ENCODE data around the gene FYCO1. TPM values are rescaled to one million over a fixed set of nuclear protein-coding genes. Genes with fewer than 3 reads are reported as not detected.

FYCO1 gene
- total and polyA plus RNA-seq, 9 of the 15 experiments (the other 6 are each of a cell fraction or from before 2014, with no cell fraction given) = 2.1 to 13.8 (median 7.4) TPM

DNA sequence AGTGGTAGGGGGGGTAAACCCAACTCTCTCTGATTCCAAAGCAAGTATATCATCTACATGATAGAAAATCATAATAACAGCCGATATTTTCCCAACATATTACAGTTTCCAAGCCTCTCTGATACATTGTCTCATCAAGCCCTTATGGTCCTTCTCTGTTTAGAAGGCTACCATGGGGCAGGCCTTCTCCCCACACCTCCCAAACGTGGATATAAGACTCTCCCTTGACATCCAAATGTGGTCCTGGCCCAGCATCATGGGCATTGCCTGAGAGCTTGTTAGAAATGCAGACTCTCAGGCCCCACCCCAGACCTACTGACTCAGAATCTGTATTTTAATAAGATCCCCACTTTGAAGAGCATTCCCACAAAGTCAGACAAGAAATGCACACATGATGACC, 127.0 kb downstream of the FYCO1 start (continued):
- TF ChIP-seq, protein P1, sequence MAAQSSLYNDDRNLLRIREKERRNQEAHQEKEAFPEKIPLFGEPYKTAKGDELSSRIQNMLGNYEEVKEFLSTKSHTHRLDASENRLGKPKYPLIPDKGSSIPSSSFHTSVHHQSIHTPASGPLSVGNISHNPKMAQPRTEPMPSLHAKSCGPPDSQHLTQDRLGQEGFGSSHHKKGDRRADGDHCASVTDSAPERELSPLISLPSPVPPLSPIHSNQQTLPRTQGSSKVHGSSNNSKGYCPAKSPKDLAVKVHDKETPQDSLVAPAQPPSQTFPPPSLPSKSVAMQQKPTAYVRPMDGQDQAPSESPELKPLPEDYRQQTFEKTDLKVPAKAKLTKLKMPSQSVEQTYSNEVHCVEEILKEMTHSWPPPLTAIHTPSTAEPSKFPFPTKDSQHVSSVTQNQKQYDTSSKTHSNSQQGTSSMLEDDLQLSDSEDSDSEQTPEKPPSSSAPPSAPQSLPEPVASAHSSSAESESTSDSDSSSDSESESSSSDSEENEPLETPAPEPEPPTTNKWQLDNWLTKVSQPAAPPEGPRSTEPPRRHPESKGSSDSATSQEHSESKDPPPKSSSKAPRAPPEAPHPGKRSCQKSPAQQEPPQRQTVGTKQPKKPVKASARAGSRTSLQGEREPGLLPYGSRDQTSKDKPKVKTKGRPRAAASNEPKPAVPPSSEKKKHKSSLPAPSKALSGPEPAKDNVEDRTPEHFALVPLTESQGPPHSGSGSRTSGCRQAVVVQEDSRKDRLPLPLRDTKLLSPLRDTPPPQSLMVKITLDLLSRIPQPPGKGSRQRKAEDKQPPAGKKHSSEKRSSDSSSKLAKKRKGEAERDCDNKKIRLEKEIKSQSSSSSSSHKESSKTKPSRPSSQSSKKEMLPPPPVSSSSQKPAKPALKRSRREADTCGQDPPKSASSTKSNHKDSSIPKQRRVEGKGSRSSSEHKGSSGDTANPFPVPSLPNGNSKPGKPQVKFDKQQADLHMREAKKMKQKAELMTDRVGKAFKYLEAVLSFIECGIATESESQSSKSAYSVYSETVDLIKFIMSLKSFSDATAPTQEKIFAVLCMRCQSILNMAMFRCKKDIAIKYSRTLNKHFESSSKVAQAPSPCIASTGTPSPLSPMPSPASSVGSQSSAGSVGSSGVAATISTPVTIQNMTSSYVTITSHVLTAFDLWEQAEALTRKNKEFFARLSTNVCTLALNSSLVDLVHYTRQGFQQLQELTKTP (IDR thresholded peaks at IDR 0.05; ENCODE audit: low read depth in 1 of 2, partially characterized antibody in 2 of 2) = no peak

GRCh38 chr3:45868213-45868612, 127.4 kb downstream of the FYCO1 start:
- Histone ChIP-seq H4K20me1 (replicated peaks; ENCODE audit: control insufficient read depth, insufficient read depth, low read length) (no peaks in the 10 kb centered on the region), H3K27me3 (ENCODE audit: control insufficient read depth in 2 of 2, insufficient read depth in 2 of 2, low read length in 2 of 2) (peaks cover 0 to 14% of the 10 kb centered on the region in 2 experiments; a peak in 3 of 5 replicates), H3K9me3 (replicated peaks; ENCODE audit: control insufficient read depth, insufficient read depth, low read depth, low read length) (peaks cover 4% of the 10 kb centered on the region), H3K9me1 (ENCODE audit: control insufficient read depth, insufficient read depth, low read length) (no peaks in the 10 kb centered on the region), H2AFZ (ENCODE audit: low read depth, low read length) (no peak overlapping the region), H3K4me2 (ENCODE audit: insufficient read depth, low read length) (no peak overlapping the region), H3K4me1 (replicated peaks in 1 of 2; ENCODE audit: control insufficient read depth in 2 of 2, insufficient read depth in 2 of 2, low read length in 2 of 2) (peaks cover 0 to 9% of the 10 kb centered on the region in 2 experiments; a peak in 2 of 5 replicates), H3K9ac (ENCODE audit: insufficient read depth in 1 of 2, low read depth in 2 of 2, low read length in 2 of 2) (no peak overlapping the region), H3K36me3 (ENCODE audit: control insufficient read depth, insufficient read depth, low read length) (no peaks in the 10 kb centered on the region), H3K4me3 (no peak overlapping the region), H3K79me2 (ENCODE audit: control insufficient read depth, insufficient read depth, low read length) (no peaks in the 10 kb centered on the region), H3K27ac (ENCODE audit: extremely low read depth, low read depth, low read length) (no peak overlapping the region)
- no peak for DNase-seq (ENCODE audit: extremely low read depth in 1 of 4, low spot score in 3 of 4)
- POLR2A ChIA-PET = interaction anchor here (0.7 to 1.4 kb wide), 7 partner anchors 9 to 27 kb away, joined by 3 to 4 read pairs (median 3); partner anchors contain the start of gene LZTFL1
- in situ Hi-C loops (cut with MboI) = no loop called here
- no TSS peak for BruUV-seq (replicated peaks)
- no peak for FAIRE-seq
- no peak for ATAC-seq
- CTCF ChIA-PET (ENCODE audit: low intra/inter-chr PET ratio) = no interaction called here
- intact Hi-C loops (cut with micrococcal nuclease) = no loop called here
- WGBS (ENCODE audit: insufficient coverage, low coverage, missing lambda C conversion rate) = 7% methylated on average over 2 of the region's 2 CpGs
- TF ChIP-seq, protein P2, sequence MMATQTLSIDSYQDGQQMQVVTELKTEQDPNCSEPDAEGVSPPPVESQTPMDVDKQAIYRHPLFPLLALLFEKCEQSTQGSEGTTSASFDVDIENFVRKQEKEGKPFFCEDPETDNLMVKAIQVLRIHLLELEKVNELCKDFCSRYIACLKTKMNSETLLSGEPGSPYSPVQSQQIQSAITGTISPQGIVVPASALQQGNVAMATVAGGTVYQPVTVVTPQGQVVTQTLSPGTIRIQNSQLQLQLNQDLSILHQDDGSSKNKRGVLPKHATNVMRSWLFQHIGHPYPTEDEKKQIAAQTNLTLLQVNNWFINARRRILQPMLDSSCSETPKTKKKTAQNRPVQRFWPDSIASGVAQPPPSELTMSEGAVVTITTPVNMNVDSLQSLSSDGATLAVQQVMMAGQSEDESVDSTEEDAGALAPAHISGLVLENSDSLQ (IDR thresholded peaks at IDR 0.05) = peak; percentile 55
- no peak for TF ChIP-seq PBX2 (CRISPR knock-in tag; IDR thresholded peaks at IDR 0.05; ENCODE audit: low read depth)
- peak; percentile 65 for TF ChIP-seq PBX2 (tag; conservative IDR thresholded peaks at IDR 0.05; ENCODE audit: low read depth)
- TF ChIP-seq IRF1 (CRISPR knock-in tag; IDR thresholded peaks at IDR 0.05; ENCODE audit: borderline replicate concordance) = no peak
- peak; percentile 61 for TF ChIP-seq MEIS2 (IDR thresholded peaks at IDR 0.05; ENCODE audit: partially characterized antibody)
- TF ChIP-seq ARHGAP35 (IDR thresholded peaks at IDR 0.05; ENCODE audit: partially characterized antibody) = no peak

Data from K562 (cell line).